Nephron (organoid): ENCODE data around the gene ATRX.

Experiments
- H3K27ac Mint-ChIP-seq, 3 experiments: 2 replicates each; pipeline ENCODE4 v1.8.0; 2020; ENCODE audit warnings: mixed read lengths in 3 of 3, mild to moderate bottlenecking in 2 of 3, moderate library complexity in 1 of 3
- H3K27me3 Mint-ChIP-seq: 2 replicates; pipeline ENCODE4 v1.8.0; 2021; ENCODE audit warnings: low read depth, mild to moderate bottlenecking, moderate library complexity, mixed read lengths
- H3K36me3 Mint-ChIP-seq: 2 replicates; pipeline ENCODE4 v1.8.0; 2020; ENCODE audit warnings: low read depth, mixed read lengths
- H3K4me1 Mint-ChIP-seq: 2 replicates; pipeline ENCODE4 v1.8.0; 2020; ENCODE audit warnings: mixed read lengths
- H3K4me3 Mint-ChIP-seq, 3 experiments: 2 replicates each; pipeline ENCODE4 v1.8.0; 2020; ENCODE audit warnings: mild to moderate bottlenecking in 3 of 3, mixed read lengths in 3 of 3, moderate library complexity in 2 of 3
- H3K9me3 Mint-ChIP-seq: 2 replicates; pipeline ENCODE4 v1.8.0; 2020; ENCODE audit warnings: mixed read lengths
- CTCF ChIP-seq, 3 experiments: fragments of 200-600 bp; sonication (generic); IDR thresholded peaks; one replicate each; pipeline ENCODE4 v1.5.0; 2021; ENCODE audit warnings: antibody characterized with exemption in 3 of 3; ENCODE audit not compliant: unreplicated experiment in 3 of 3

The ATRX gene

DNA sequence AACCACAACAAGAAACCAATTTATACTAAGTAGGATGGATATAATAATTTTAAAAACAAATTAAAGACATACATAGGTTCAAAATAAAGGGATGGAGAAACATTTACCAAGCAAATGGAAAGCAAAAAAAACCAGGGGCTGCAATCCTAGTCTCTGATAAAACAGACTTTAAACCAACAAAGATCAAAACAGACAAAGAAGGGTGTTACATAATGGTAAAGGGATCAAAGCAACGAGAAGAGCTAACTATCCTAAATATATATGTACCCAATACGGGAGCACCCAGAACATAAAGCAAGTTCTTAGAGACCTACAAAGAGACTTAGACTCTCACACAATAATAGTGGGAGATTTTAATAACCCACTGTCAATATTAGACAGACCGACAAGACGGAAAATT, 66.6 kb downstream of the ATRX start:
- Mint-ChIP-seq H3K9me3 (peaks cover 47% of the 10 kb centered on the region), H3K27me3 (no peaks in the 10 kb centered on the region), H3K36me3 (peaks cover 68% of the 10 kb centered on the region), H3K4me3 (no peak overlapping the region), H3K27ac (no peak overlapping the region), H3K4me1 (no peaks in the 10 kb centered on the region)
- no peak for TF ChIP-seq CTCF (IDR thresholded peaks at IDR 0.05; ENCODE audit: unreplicated experiment in 3 of 3)

DNA sequence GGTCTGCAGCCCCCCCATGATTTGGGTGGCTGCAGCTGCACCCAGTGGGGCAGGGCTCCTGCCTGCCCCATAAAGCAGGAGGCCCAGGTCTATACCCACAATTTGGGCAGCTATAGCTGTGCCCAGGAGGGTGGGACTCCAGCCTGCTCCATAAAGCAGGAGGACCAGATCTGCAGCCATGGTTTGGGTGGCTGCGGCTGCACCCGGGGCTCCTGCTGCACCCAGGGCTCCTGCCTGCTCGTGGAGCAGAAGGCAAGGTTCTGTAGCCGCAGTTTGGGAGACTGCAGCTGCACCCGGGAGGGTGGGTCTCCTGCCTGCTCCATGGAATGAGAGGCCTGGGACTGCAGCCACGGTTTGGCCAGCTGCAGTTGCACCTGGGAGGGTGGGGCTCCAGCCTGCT, 81.1 kb downstream of the ATRX start:
- Mint-ChIP-seq H3K27ac (no peak overlapping the region), H3K4me1 (no peaks in the 10 kb centered on the region), H3K4me3 (no peak overlapping the region), H3K9me3 (peaks cover 5% of the 10 kb centered on the region), H3K36me3 (peaks cover 20% of the 10 kb centered on the region), H3K27me3 (no peaks in the 10 kb centered on the region)
- no peak for TF ChIP-seq CTCF (IDR thresholded peaks at IDR 0.05; ENCODE audit: unreplicated experiment in 3 of 3)

GRCh38 chrX:77698242-77698641, 87.8 kb downstream of the ATRX start:
- Mint-ChIP-seq H3K4me3 (no peak overlapping the region), H3K27me3 (no peaks in the 10 kb centered on the region), H3K9me3 (no peaks in the 10 kb centered on the region), H3K36me3 (peaks cover 13% of the 10 kb centered on the region), H3K4me1 (no peaks in the 10 kb centered on the region), H3K27ac (no peak overlapping the region)
- no peak for TF ChIP-seq CTCF (IDR thresholded peaks at IDR 0.05; ENCODE audit: unreplicated experiment in 3 of 3)

GRCh38 chrX:77694491-77694890, 91.5 kb downstream of the ATRX start:
- Mint-ChIP-seq H3K4me3 (no peak overlapping the region), H3K9me3 (no peaks in the 10 kb centered on the region), H3K27ac (no peak overlapping the region), H3K36me3 (peaks cover 19% of the 10 kb centered on the region), H3K27me3 (no peaks in the 10 kb centered on the region), H3K4me1 (no peaks in the 10 kb centered on the region)
- TF ChIP-seq CTCF (IDR thresholded peaks at IDR 0.05; ENCODE audit: unreplicated experiment in 3 of 3): no peak

DNA sequence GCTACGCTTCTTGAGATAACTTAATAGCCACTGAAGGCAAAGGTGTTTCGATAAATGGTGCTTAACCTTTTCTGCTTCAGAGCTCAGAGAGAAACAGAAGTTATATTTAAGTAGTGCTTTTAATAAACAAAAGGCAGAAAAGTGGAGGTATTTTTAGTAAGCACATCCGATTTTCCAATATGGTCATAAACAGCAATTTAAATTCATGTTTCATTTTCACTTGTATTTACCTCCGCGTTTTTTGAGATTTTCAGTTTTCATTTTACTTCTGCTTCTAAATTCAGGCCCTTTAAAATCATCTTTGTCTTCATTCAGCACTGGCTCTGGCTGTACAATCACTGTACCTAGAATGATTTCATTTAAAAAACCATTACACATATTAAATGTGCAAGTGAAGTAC, 92.4 kb downstream of the ATRX start:
- H3K27ac Mint-ChIP-seq: no peak overlapping the region
- TF ChIP-seq CTCF (IDR thresholded peaks at IDR 0.05; ENCODE audit: unreplicated experiment in 3 of 3): no peak
- no peaks in the 10 kb centered on the region for H3K9me3 Mint-ChIP-seq
- peaks cover 26% of the 10 kb centered on the region for H3K36me3 Mint-ChIP-seq
- no peaks in the 10 kb centered on the region for H3K4me1 Mint-ChIP-seq
- no peaks in the 10 kb centered on the region for H3K27me3 Mint-ChIP-seq
- H3K4me3 Mint-ChIP-seq: no peak overlapping the region

DNA sequence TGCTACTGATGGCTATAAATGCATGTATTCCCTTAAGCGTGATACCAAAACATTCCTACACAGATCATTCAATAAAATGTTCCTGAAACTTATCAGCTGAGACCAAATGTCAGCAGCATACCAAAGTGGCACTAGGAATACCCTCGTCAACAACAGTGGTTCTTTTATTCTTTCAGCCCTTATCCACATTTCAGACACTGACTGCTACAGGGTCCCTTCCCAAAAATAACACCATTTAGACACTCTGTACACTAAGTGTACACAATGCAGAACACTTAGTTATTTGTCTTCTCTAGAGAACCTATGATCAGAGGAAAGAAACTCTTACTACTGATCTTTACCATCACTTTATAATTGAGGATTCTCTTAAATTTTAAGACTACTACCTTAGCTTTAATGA, 94.1 kb downstream of the ATRX start:
- Mint-ChIP-seq H3K9me3 (peaks cover 3% of the 10 kb centered on the region), H3K4me1 (no peaks in the 10 kb centered on the region), H3K27me3 (no peaks in the 10 kb centered on the region), H3K36me3 (peaks cover 37% of the 10 kb centered on the region), H3K4me3 (no peak overlapping the region), H3K27ac (no peak overlapping the region)
- TF ChIP-seq CTCF (IDR thresholded peaks at IDR 0.05; ENCODE audit: unreplicated experiment in 3 of 3): no peak
